GM21367 (cell line): Measurements from ENCODE around the gene BAIAP2.
"Not testable (repeated sequence)": the region's sequence is repeated elsewhere in the genome, so short reads cannot be mapped to it uniquely, and the experiment has no call there.

Source experiments
- ATAC-seq: cut with Tn5 transposase; IDR thresholded peaks from one replicate; pipeline ENCODE4 v1.9.1; 2021; ENCODE audit not compliant: unreplicated experiment

BAIAP2 gene

GRCh38 chr17:81066072-81066471 is 31.1 kb downstream of the BAIAP2 start:
- no peak for ATAC-seq

GRCh38 chr17:81066771-81067315 is 31.9 kb downstream of the BAIAP2 start:
- no peak for ATAC-seq

GRCh38 chr17:81067391-81067811 is 32.5 kb downstream of the BAIAP2 start:
- ATAC-seq, result no peak

- ATAC-seq, result no peak
Measured at GRCh38 chr17:81068411-81069134, 33.6 kb downstream of the BAIAP2 start.

GRCh38 chr17:81069135-81069645 is 34.2 kb downstream of the BAIAP2 start:
- no peak for ATAC-seq

- no peak for ATAC-seq
Measured at GRCh38 chr17:81070541-81071246, 35.7 kb downstream of the BAIAP2 start.

- ATAC-seq, result no peak
Measured at GRCh38 chr17:81071761-81072741, 37.1 kb downstream of the BAIAP2 start.

- no peak for ATAC-seq
Measured at GRCh38 chr17:81073967-81074839, 39.3 kb downstream of the BAIAP2 start.

GRCh38 chr17:81074875-81075274 is 39.9 kb downstream of the BAIAP2 start:
- no peak for ATAC-seq

GRCh38 chr17:81075307-81075706 is 40.4 kb downstream of the BAIAP2 start:
- ATAC-seq, result no peak

GRCh38 chr17:81076141-81076679 is 41.3 kb downstream of the BAIAP2 start:
- ATAC-seq, result no peak

- not testable (repeated sequence) for ATAC-seq
Measured at GRCh38 chr17:81078026-81078913, 43.3 kb downstream of the BAIAP2 start.

GRCh38 chr17:81080019-81080418 is 45.1 kb downstream of the BAIAP2 start:
- ATAC-seq, result no peak

- no peak for ATAC-seq
Measured at GRCh38 chr17:81081222-81082176, 46.5 kb downstream of the BAIAP2 start.

- ATAC-seq, result no peak
Measured at GRCh38 chr17:81082177-81083073, 47.5 kb downstream of the BAIAP2 start.

GRCh38 chr17:81083125-81083765 is 48.3 kb downstream of the BAIAP2 start:
- ATAC-seq, result no peak
